ENCODE data around the gene SPINT1. TPM values are rescaled to one million over a fixed set of nuclear protein-coding genes. Genes with fewer than 3 reads are reported as not detected.
"Not testable (repeated sequence)": the region's sequence is repeated elsewhere in the genome, so short reads cannot be mapped to it uniquely, and the experiment has no call there.

The SPINT1 gene
- total RNA-seq, 1 donor from 2014 or later = 8.7 TPM

- peaks cover 8% of the 10 kb centered on the region for H3K4me1 Mint-ChIP-seq
Measured at GRCh38 chr15:40857601-40858341, 13.9 kb downstream of the SPINT1 start.

GRCh38 chr15:40858706-40859105 lies 14.9 kb downstream of the SPINT1 start:
- H3K27ac Mint-ChIP-seq = no peak overlapping the region
- DNase-seq = no peak
- intact Hi-C loops (cut with micrococcal nuclease) = loop anchor here (2.0 kb wide), 1 partner anchor 164 kb away; no protein-coding TSS in a partner anchor
- peaks cover 8% of the 10 kb centered on the region for H3K4me1 Mint-ChIP-seq
- ATAC-seq (ENCODE audit: low read depth) = no peak
- peaks cover 11% of the 10 kb centered on the region for H3K36me3 Mint-ChIP-seq (ENCODE audit: low read depth)
- H3K27me3 Mint-ChIP-seq = no peaks in the 10 kb centered on the region
- ChIA-PET POLR2A (interaction anchor here (0.6 to 2.7 kb wide), 5 partner anchors 14 to 103 kb away, joined by 5 to 28 read pairs (median 7); partner anchors contain the start of genes SPINT1 and VPS18), CTCF (interaction anchor here (0.6 to 6.7 kb wide), 20 partner anchors 9 to 327 kb away, joined by 3 to 203 read pairs (median 6); partner anchors contain the start of genes RHOV, SPINT1 and VPS18)
- H3K4me3 Mint-ChIP-seq = no peak overlapping the region
- TF ChIP-seq, protein P1, sequence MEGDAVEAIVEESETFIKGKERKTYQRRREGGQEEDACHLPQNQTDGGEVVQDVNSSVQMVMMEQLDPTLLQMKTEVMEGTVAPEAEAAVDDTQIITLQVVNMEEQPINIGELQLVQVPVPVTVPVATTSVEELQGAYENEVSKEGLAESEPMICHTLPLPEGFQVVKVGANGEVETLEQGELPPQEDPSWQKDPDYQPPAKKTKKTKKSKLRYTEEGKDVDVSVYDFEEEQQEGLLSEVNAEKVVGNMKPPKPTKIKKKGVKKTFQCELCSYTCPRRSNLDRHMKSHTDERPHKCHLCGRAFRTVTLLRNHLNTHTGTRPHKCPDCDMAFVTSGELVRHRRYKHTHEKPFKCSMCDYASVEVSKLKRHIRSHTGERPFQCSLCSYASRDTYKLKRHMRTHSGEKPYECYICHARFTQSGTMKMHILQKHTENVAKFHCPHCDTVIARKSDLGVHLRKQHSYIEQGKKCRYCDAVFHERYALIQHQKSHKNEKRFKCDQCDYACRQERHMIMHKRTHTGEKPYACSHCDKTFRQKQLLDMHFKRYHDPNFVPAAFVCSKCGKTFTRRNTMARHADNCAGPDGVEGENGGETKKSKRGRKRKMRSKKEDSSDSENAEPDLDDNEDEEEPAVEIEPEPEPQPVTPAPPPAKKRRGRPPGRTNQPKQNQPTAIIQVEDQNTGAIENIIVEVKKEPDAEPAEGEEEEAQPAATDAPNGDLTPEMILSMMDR (IDR thresholded peaks at IDR 0.05) = no peak
- H3K9me3 Mint-ChIP-seq = no peaks in the 10 kb centered on the region

More at GRCh38 chr15:40857601-40858341, 13.9 kb downstream of the SPINT1 start:
- Mint-ChIP-seq H3K9me3 (no peaks in the 10 kb centered on the region), H3K27ac (no peak overlapping the region), H3K27me3 (no peaks in the 10 kb centered on the region), H3K36me3 (ENCODE audit: low read depth) (peaks cover 16% of the 10 kb centered on the region), H3K4me3 (no peak overlapping the region)
- POLR2A ChIA-PET = interaction anchor here (0.5 to 2.7 kb wide), 9 partner anchors 8 to 686 kb away, joined by 3 to 28 read pairs (median 6); partner anchors contain the start of genes RPAP1, SPINT1 and VPS18
- intact Hi-C loops (cut with micrococcal nuclease) = loop anchor here (1.0 to 2.0 kb wide), 5 partner anchors 17 to 328 kb away; partner anchors contain the start of genes RHOV and VPS18
- CTCF ChIA-PET = interaction anchor here (0.6 to 6.7 kb wide), 23 partner anchors 11 to 328 kb away, joined by 3 to 203 read pairs (median 5); partner anchors contain the start of genes RHOV, RPUSD2, SPINT1 and VPS18
- TF ChIP-seq, protein P1 (IDR thresholded peaks at IDR 0.05) = no peak
- ATAC-seq (ENCODE audit: low read depth) (peak; percentile 98), DNase-seq (peak; percentile 80)

- DNase-seq (peak; percentile 65), ATAC-seq (ENCODE audit: low read depth) (peak; percentile 66)
- H3K36me3 Mint-ChIP-seq (ENCODE audit: low read depth) = peaks cover 7% of the 10 kb centered on the region
- peaks cover 8% of the 10 kb centered on the region for H3K4me1 Mint-ChIP-seq
- H3K27me3 Mint-ChIP-seq = no peaks in the 10 kb centered on the region
- no peak overlapping the region for H3K27ac Mint-ChIP-seq
- ChIA-PET CTCF (interaction anchor here (0.6 to 6.7 kb wide), 21 partner anchors 9 to 326 kb away, joined by 3 to 203 read pairs (median 5); partner anchors contain the start of genes RHOV, SPINT1 and VPS18), POLR2A (interaction anchor here (1.3 to 2.7 kb wide), 4 partner anchors 15 to 35 kb away, joined by 5 to 28 read pairs (median 9); partner anchors contain the start of genes SPINT1 and VPS18)
- TF ChIP-seq, protein P1 (IDR thresholded peaks at IDR 0.05) = no peak
- no peak overlapping the region for H3K4me3 Mint-ChIP-seq
- intact Hi-C loops (cut with micrococcal nuclease) = loop anchor here (2.0 kb wide), 1 partner anchor 163 kb away; no protein-coding TSS in a partner anchor
- H3K9me3 Mint-ChIP-seq = no peaks in the 10 kb centered on the region
Measured at GRCh38 chr15:40859206-40859851, 15.5 kb downstream of the SPINT1 start.

DNA sequence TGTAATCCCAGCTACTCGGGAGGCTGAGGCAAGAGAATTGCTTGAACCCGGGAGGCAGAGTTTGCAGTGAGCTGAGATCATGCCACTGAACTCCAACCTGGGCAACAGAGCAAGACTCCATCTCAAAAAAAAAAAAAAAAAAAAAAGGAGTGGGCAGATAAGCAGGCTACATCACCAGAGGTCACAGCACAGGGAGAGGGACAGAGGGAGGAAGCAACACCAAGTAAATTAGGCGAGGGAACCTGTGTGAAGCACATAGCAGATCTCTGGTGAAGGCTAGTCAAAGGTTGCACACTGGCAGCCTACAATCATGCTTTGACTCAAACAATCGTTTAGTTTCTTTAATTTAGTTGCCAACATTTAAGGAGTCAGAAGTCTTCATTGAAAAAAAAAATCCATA lies 17.3 kb downstream of the SPINT1 start:
- H3K9me3 Mint-ChIP-seq; DNase-seq; H3K27me3 Mint-ChIP-seq; H3K36me3 Mint-ChIP-seq (ENCODE audit: low read depth); H3K27ac Mint-ChIP-seq; H3K4me3 Mint-ChIP-seq; intact Hi-C loops (cut with micrococcal nuclease); H3K4me1 Mint-ChIP-seq; ATAC-seq (ENCODE audit: low read depth): not testable (repeated sequence)
- ChIA-PET POLR2A (interaction anchor here (0.7 kb wide), 1 partner anchor 23 kb away, joined by 6 read pairs; no protein-coding TSS in a partner anchor), CTCF (interaction anchor here (1.1 to 6.7 kb wide), 2 partner anchors 29 to 35 kb away, joined by 4 to 203 read pairs; partner anchors contain the start of gene VPS18)

DNA sequence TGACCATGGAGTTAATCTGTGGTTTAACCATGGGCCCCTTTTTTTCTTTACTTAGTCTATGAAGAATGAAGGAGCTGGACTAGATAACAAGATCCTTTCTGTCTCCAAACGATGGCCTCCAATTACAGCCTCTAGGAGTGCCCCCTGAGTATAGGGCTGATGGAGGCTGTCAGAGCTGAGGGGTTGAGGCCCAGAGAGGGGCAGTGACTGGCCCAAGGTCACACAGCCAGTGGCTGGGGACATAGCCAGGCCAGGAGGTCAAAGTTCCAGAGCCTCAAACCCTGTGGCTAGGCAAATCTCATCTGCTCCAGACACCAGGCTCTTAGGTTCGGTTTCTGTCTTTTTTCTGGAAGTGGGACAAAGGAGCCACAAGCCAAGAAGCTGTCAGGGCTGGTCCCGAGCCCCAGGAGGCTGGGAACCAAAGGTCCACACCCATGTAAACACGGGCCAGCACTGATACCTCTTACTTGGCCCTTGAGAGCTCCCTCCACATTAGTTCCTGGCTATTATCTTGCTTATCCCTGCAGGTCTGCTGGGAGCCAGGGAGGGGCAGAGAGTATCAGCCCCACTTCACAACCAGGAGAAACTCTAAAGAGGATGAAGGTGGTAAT lies 19.9 kb downstream of the SPINT1 start:
- DNase-seq (no peak), ATAC-seq (ENCODE audit: low read depth) (no peak)
- Mint-ChIP-seq H3K9me3 (no peaks in the 10 kb centered on the region), H3K4me3 (no peak overlapping the region), H3K27me3 (no peaks in the 10 kb centered on the region), H3K4me1 (peaks cover 6% of the 10 kb centered on the region), H3K36me3 (ENCODE audit: low read depth) (no peaks in the 10 kb centered on the region), H3K27ac (no peak overlapping the region)
- intact Hi-C loops (cut with micrococcal nuclease) = no loop called here
- ChIA-PET CTCF (interaction anchor here (2.4 kb wide), 1 partner anchor 30 kb away, joined by 6 read pairs; the partner anchor contains the start of gene VPS18), POLR2A (no interaction called here)
- TF ChIP-seq, protein P1 (IDR thresholded peaks at IDR 0.05) = no peak

All from activated B cell treated with CpG ODN at 0.5 μM for 24 hours (primary cell).